CD4-positive, alpha-beta T cell treated with Interleukin-4 for 4 hours (primary cell): ENCODE measurements around the gene ZFAND2B.

ENCODE experiments used
- DNase-seq: peaks from one replicate; pipeline ENCODE4 v3.0.0-alpha.2; 2020

The ZFAND2B gene

DNA sequence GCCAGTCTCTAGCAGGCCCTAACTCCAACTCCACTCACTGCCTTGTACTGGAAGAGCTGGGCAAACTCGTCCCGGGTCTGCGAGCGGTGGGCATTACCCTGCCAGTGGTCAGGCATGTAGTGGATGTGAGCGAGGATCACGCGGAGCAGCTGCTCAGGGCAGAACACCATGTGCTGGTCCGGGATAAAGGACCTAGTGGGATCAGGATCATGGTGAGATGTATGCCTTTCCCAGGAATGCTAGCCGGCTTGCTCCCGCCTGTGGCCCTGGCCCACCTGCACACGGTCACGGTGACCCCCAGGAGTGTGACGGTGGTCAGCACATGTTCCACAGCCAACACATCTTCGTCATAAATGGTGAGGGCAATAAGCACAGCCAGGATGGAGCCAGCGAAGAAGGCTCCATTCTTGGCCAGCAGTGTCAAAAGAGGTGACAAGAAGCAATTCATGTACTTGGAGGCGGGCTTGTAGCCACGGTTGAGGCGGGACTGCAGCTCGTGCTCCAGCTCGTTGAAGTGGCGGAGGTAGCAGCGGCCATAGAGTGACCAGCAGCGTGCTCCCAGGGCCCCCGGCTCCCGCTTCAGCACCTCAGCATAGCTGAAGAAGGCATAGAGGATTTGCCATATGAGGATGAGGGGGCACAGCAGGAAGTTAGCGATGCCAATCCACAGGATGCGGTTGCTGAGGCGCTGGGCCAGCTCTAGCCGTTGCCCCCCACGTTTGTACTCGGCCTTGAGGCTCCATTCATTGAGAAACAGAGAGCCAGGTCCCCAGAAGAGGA lies 17.4 kb downstream of the ZFAND2B start:
- no peak for DNase-seq

DNA sequence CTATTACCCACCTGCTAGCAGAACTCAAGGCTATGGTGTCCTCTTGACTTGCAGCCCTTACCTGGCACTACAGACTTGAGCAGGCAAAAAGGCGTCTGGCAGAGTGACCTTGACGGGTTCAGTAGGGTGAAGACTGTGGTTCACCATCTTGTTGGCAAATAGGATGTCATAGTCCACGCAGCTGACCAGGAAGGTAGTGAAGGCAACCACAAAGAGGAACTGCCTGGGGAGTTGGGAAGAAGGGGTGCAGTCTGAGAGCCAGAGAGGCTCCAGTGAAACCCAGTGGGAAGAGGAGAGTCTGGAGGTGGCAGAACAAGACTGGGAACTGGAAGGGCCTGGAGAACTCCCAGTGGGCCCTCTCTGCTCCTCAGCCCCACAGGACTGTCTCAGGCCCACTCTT lies 18.8 kb downstream of the ZFAND2B start:
- DNase-seq = no peak

DNA sequence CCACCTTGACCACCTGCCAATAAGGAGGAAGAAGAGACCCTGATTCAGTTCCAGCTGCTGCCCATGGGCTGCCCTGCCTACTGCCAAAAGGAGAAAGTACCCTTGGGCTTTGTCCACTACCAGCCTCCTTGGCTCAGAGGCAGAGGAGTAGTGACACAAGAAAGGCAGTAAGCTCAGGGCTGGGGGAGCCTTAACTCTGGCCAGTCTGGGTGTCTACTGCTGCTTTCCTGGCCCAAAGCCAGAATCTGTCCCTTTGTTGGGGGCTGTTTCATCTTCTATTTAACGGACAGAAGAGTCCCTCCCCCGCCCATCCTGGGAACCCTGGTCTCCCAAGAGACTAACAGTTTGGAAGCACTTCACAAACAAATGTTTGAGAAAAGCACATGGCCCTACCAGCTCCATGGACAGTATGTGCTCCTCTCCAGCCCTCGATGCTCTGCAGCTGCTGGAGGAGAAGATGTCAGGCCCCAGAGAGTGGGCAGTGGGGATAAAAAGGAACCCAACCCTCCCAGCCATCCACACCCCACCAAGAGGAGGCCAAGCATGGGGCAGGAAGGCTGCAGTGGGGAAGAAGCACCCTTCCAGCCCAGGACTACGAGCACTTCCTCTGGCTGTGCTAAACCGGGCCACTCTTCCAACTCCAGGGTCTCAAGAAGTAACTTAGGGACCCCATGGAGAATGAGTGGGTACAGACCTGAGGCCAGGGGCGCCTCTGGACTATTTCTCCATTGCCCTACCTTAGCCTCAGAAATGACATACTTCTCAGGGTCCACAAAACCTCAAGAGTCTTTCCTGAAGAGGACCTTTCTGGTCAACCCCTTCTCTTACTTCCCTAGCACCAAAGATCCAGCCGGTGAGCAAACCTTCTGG lies 21.7 kb downstream of the ZFAND2B start:
- DNase-seq = no peak

DNA sequence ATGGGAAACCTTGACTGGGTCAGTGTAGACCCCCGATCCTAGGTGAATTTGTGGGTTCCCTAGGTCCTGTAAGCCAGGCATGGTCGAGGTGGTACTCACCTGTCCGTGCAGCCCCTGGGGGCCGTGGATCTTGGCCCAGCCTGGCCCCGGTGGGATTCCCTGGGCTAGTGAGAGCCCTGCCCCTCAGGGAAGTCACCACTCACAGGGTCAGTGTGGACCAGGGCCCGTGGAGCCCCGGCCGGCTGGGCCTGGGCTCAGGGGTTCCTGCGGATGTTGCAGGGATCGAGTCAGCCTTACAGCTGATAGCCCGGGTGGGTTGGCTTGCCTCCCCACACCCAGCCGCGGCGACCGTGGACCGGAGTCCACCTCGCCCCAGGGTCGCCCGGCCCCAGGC lies 22.3 kb downstream of the ZFAND2B start:
- DNase-seq = no peak

DNA sequence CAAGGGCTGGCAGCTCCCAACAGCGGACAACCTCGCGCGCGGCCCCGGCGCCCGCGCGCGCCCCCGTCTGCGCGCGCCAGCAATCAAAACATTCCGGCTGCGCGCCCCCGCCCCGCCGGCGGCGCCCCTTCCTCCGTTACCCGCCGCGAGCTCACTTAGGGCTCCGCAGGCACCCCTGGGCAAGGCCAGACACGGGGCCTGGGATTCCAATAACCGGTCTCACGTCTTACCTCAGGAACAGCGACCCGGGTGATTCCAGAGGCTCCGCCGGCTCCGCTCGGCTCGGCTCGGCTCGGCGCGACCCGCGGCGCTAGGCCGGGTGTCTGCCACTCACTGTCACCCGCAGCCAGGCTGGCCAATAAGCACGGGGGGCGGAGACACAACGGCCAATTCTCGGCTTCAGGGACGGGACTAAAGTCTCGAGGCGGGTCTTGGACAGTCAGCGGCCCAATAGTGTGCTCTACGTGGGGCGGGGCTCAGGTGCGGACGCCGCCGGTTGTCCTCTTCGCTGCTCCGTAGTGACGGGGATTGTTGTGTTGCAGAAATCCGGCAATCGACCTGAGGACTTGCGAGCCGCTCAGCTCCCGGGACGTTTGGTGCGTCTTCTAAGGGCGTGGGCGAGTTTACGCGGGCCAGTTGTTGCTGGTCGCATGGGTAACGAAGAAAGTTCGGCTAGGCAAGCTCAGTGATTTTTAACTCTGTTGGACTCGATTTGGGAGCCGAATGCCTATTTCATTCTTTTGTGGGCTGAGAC lies 22.9 kb downstream of the ZFAND2B start, which contains the start of the genes ANKZF1 and ATG9A:
ANKZF1 (plus strand) TSS at position 502 of the 754 bp plus-strand sequence. CDS start 452 bp downstream, outside the sequence.
ATG9A (minus strand) TSS at position 332 of the 754 bp plus-strand sequence. CDS start 1,612 bp downstream, outside the sequence.
- DNase-seq = peak; percentile 98

DNA sequence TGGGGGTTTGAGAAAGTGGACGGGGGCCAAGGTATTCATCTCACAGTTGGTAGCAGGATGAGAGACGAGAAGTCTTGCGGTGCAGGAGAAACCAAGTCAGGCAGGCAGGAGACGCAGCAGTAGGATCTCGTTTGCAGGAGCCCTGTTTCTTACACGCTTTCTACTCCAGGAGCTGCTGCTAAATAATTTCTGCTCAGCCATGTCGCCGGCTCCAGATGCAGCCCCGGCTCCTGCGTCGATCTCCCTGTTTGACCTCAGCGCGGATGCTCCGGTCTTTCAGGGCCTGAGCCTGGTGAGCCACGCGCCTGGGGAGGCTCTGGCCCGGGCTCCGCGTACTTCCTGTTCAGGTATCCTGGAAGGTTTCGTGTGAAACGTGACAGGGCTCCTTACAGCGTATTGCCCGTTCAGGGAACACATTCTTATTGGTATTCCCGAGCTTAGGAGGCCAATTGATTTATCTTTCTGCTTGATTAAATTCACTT lies 23.5 kb downstream of the ZFAND2B start:
- no peak for DNase-seq

DNA sequence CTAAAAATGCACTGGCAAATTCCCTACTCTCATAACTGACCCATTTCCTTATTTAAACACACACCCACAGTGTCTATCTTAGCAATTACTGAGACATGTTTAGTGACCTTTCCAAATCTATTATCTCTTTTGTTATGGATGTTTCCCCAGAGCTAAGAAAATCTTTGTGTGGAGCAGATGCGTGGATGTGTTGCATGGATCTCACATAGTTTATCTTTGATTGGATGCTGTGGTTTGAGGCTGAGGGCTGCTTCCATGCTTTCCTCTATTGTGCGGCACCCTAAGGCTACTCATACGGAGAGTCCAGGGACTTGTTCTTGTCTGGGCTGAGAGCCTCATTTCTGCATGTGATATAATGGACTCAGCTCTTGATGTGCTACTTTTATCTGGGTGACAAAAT lies 27.7 kb downstream of the ZFAND2B start:
- DNase-seq = no peak

DNA sequence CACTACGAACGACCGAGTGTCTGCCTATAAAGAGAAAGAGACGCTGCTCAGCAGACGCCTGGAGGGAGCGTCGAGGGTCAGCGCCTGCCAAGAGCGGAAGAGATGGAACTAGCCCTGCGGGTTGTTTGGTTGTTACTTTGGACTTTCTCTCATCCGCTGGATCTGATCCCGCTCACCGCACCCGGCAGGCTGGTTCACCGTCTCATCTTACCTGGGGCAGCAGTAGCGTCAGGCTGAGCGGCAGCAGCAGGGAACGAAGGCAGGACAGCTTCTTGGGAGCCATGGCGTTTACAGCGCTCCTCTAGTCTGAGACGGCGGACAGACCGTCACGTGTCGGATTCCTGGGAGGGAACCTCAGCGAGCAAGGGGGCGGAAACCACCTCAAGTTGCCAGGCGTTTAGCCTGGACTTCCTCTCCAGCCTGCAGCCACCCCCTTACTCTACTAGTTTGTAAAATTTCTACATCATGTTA lies 36.7 kb downstream of the ZFAND2B start:
- DNase-seq = no peak

DNA sequence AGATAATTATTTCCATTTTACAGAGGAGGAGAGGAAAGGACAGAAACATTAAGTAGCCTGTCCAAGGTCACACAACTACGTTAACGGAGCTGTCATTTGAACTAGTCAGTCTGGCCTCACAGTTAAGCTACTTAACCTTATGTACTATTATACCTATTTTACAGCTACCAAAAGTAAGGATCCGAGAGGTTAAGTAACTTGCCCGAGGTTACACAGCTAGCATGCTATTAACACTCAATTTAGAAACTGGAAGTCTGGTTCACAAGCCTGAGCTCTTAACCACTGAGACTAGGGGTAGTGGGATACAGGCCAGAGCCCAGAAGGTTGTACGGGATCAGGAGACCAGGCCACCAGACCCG lies 38.2 kb downstream of the ZFAND2B start:
- no peak for DNase-seq

DNA sequence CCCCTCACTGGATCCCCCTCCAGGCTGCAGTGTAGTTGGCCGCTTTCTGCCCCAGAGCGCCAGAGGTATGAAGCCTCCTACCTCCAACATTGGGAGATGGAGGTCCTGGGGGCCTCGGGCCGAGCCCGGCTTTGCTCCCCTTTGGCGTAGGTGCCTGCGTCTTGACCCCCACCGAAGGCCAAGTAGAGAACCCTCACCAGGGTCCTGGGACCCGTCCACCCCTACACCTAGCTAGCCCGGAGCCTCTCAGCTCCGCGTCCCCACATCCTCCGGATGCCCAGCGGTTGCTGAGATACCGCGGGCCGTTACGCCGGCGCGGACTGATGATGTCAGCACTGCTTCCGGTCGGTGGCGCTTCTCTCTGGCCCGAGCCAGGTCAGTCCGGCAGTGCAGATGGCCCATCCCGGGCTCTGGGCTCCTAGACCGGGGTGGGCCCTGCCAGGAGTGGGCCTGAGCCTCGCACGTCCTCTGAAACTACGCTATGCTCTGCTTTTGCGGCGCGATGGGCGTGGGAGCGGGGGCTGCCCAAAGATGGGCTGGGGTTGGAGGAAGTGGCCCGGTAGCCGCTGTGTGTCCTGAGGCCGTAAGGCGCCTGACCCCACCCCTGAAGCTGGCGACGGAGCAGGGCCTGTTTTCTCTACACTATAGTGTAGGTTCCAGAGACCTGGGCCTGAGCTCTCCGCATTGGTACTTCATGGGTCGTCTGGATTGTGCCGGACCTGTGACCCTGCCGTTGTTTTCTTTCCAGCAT lies 38.7 kb downstream of the ZFAND2B start, which contains the start of the genes GLB1L and STK16:
GLB1L (minus strand) TSS at position 297 of the 751 bp plus-strand sequence. CDS start 1,871 bp downstream, outside the sequence.
STK16 (plus strand) TSS at position 332 of the 751 bp plus-strand sequence. CDS start 521 bp downstream, outside the sequence.
- DNase-seq = peak; percentile 85

DNA sequence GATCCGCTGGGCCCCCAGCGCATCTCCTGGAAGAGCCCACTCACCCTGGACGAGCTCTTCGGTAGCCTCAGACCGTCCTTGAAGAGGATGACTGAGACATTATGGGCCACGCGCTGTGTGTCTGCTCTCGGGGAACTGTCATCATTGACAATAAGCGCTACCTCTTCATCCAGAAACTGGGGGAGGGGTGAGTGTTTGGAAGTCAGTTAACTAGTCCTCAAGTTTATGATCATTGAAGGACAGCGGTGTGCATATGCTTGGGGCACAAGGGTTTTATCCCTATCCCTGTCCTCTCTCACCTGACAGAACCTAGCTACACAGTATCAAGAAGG lies 39.3 kb downstream of the ZFAND2B start:
- no peak for DNase-seq

DNA sequence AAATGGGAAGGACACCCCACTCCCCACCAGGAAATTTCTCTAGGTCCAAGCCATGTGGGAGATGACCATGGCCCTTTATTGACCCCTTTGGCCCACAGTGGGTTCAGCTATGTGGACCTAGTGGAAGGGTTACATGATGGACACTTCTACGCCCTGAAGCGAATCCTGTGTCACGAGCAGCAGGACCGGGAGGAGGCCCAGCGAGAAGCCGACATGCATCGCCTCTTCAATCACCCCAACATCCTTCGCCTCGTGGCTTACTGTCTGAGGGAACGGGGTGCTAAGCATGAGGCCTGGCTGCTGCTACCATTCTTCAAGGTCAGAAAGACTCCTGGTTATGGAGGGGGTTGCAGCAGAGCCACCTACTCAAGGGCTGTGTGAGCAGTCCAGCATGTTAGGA lies 40.0 kb downstream of the ZFAND2B start:
- no peak for DNase-seq

DNA sequence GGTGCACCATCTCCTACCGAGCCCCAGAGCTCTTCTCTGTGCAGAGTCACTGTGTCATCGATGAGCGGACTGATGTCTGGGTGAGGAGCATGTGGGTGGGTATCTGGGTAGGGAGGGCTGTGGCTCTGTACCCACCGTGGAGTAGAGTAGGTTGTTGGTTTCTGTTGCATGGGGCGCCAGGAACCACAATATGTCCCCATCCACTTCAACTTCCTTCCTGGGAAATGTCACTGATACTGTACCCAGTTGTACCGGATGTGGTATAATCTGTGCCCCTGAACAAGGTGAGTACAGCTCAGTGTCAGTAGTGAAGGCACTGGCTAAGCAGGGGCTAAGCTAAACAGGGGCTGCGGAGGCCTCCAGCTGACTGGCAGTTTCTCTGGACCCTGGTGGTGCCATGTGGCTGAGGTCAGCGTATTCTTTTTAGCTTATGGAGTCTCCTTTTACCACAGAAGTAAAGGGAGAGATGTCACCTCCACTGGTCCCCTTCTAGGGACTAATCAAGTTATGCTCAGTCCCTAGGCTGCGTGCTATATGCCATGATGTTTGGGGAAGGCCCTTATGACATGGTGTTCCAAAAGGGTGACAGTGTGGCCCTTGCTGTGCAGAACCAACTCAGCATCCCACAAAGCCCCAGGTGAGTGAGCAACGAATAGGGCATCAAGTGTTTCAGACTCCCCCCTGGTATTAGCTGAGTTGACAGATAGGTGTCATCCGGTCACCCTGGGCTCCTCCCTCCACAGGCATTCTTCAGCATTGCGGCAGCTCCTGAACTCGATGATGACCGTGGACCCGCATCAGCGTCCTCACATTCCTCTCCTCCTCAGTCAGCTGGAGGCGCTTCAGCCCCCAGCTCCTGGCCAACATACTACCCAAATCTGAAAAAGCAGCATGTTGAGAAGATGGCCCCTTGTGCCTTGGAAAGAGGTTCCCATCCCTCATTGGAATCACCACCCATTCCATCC lies 41.4 kb downstream of the ZFAND2B start:
- DNase-seq = peak; percentile 89

DNA sequence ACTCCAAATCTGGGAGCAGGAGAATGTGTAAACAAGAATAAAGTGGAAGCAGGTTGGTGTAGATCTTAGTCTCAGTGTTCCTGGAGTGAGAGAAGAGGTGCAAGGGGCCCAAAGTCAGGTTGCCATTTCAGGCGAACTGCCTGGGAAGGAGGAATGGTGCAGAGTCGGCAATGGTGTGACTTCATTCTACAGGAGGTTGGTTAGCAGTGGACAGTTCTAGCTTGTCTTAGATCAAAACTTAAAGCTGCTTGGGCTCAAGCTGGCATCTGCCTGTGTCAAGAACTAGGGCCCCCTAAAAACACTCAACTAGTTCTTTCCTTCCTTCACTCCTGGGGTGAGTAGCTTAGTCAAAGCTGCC lies 42.2 kb downstream of the ZFAND2B start:
- DNase-seq = no peak

DNA sequence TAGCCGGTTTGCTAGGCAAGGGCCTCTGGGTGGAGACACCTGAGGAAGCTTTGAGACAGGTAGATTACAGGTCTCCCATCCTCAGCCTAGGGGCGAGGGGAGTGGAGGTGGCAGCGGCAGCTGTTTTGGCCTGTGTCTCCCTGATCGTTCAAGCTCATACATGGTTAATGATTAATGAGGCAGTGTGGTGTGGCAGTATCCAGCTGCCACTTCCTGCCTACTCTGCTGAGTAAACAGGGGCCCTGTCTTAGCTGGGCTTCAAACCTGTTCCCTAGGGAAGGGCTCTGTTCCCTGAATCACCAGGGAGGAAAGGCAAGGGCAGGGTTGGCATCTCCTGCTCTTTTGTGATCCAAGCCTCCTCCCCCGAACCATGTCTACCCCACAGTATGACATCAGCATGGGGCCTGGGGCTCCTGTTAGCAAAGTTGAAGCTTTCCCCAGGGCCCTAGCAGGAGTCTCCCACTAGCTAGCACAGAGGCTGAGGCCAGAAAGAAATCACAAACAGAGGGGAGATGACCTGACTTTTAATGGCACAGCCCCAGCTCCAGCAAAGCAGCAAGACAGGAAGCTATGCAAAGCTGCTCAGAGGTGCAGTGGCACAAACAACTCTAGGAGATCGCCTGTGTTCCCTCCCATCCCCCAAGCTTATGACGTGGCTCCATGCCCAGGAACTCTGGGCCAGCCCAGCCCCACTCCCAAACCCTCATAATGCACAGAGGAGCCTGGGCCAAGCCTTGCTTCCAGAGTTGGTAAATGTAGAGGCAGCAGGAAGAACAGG lies 42.8 kb downstream of the ZFAND2B start:
- peak; percentile 65 for DNase-seq

DNA sequence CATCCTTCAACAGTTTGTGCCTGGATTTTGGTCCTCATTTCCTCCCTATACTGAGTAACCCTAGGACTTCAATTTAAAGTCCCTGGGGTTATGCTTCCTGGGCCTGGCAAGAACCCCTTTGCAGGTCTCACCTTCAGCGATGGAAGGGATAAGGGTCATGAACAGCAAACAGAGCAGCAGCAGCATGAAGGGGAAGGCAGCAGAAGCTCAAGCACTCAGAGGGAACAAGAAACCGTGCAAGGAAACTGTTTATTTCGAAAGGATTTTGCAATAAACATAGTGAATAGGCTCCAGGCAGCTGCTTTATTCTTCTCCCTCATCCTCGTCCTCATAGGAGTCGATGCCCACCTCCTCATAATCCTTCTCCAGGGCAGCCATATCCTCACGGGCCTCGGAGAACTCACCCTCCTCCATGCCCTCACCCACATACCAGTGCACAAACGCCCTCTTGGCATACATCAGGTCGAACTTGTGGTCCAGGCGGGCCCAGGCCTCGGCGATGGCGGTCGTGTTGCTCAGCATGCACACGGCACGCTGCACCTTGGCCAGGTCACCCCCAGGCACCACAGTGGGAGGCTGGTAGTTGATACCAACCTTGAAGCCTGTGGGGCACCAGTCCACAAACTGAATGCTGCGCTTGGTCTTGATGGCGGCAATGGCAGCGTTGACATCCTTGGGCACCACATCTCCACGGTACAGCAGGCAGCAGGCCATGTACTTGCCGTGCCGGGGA lies 43.6 kb downstream of the ZFAND2B start:
- no peak for DNase-seq

DNA sequence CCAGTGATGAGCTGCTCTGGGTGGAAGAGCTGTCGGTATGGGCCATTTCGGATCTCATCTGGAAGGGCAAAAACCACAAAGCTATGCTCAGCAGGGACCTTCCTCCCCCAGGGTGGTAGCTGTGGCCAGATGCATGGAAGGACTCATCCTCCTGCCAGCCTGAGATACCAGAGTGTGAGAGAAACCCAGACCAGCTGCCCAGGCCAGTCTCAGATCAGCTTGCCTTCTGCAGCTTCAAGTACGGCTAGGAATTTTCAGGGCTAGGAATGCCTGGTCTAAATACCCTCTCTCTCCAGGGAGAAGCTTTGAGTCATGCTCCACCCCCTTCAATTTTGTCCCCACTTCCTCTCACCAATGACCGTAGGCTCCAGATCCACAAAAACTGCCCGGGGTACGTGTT lies 45.1 kb downstream of the ZFAND2B start:
- no peak for DNase-seq

DNA sequence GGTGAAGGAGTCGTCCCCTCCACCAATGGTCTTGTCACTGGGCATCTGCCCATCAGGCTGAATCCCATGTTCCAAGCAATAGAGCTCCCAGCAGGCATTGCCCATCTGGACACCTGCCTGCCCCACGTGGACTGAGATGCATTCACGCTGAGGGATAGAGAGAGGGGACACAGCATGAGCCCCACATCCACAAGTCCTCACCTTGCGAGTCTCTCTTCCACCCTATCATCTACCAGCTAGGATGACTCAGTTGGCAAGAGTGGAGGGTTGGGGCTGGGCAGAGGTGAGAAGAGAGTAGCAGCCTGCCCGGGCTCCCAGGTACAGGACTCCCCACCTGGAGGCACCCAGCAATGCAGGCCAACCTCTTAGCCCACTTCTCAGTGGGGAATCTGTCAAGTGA lies 45.5 kb downstream of the ZFAND2B start:
- DNase-seq = peak; percentile 55

DNA sequence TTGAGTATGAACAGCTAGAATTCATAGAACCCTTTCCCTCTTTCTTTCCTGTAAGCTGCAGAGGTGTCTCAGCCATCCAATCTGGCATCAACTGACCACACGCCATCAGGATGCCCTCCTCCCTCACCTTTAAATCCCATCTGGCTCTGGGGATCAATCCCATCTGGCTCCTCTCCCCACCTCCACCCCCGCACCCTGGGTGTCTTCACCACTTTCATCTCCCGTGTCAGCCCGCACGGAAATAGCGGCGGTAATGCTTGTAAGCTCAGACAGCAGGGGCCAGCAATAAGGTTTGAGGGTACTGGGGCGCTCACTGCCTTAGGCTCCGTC lies 46.0 kb downstream of the ZFAND2B start:
- no peak for DNase-seq
